Measurements from ENCODE around the gene NOL4L.

DNA sequence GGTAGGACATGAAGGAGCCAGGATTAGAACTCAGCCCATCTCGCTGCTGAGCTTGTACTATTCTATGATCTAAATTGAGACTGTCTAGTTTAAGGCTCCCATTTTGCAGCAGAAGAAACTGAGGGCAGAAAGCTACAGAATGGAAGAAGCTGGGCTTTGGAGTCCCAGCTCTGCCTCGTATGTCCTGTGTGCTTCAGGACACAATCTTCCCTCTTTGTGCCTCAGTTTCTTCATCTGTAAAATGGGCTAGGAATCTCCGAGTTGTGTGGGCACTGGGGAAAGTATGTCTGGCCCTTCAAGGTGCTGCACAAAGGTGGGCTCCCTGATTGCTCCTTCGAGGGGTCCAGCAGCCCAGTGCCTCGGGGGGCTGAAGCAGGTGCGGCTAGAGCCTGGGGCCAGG, 20.7 kb downstream of the NOL4L start:
- TF ChIP-seq, protein P1, sequence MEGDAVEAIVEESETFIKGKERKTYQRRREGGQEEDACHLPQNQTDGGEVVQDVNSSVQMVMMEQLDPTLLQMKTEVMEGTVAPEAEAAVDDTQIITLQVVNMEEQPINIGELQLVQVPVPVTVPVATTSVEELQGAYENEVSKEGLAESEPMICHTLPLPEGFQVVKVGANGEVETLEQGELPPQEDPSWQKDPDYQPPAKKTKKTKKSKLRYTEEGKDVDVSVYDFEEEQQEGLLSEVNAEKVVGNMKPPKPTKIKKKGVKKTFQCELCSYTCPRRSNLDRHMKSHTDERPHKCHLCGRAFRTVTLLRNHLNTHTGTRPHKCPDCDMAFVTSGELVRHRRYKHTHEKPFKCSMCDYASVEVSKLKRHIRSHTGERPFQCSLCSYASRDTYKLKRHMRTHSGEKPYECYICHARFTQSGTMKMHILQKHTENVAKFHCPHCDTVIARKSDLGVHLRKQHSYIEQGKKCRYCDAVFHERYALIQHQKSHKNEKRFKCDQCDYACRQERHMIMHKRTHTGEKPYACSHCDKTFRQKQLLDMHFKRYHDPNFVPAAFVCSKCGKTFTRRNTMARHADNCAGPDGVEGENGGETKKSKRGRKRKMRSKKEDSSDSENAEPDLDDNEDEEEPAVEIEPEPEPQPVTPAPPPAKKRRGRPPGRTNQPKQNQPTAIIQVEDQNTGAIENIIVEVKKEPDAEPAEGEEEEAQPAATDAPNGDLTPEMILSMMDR (IDR thresholded peaks at IDR 0.05; ENCODE audit: poor library complexity) = no peak
- TF ChIP-seq EZH2 (IDR thresholded peaks at IDR 0.05; ENCODE audit: borderline replicate concordance) = no peak
